Liver (tissue), 9 donors: ENCODE results near the gene CTXND1. TPM values are rescaled to one million over a fixed set of nuclear protein-coding genes. Genes with fewer than 3 reads are reported as not detected.
A peak's percentile ranks its signal among the peaks of the same experiment; 100 is the strongest.

Experiments
- DNase-seq: peaks from one replicate; pipeline ENCODE4 v3.0.0-alpha.2; 2017; ENCODE audit warnings: low spot score
- H3K27ac ChIP-seq, 2 donors: one replicate each; pipeline ENCODE4 v1.7.0; 2013; ENCODE audit warnings: inconsistent platforms in 2 of 2, low read length in 2 of 2, control low read depth in 1 of 2, low read depth in 1 of 2, mild to moderate bottlenecking in 1 of 2
- H3K27me3 ChIP-seq, 4 donors: one replicate each; pipeline versions ENCODE4 v1.6.1 to v1.7.0; 2013; ENCODE audit warnings: low read length in 3 of 4, inconsistent platforms in 1 of 4, mild to moderate bottlenecking in 1 of 4, moderate library complexity in 1 of 4; ENCODE audit not compliant: control insufficient read depth in 4 of 4, insufficient read depth in 4 of 4
- H3K36me3 ChIP-seq, 4 donors: one replicate each; pipeline versions ENCODE4 v1.6.1 to v1.7.0; 2013; ENCODE audit warnings: low read length in 3 of 4, mild to moderate bottlenecking in 3 of 4, low read depth in 1 of 4, moderate library complexity in 1 of 4; ENCODE audit not compliant: control insufficient read depth in 4 of 4, insufficient read depth in 3 of 4
- H3K4me1 ChIP-seq, 4 donors: one replicate each; pipeline versions ENCODE4 v1.6.1 to v1.7.0; 2013; ENCODE audit warnings: low read length in 3 of 4, mild to moderate bottlenecking in 3 of 4, moderate library complexity in 1 of 4; ENCODE audit not compliant: control insufficient read depth in 4 of 4, insufficient read depth in 4 of 4
- H3K4me3 ChIP-seq, 3 donors: one replicate each; pipeline versions ENCODE4 v1.6.1 to v1.7.0; 2013; ENCODE audit warnings: low read length in 3 of 3, control low read depth in 1 of 3, low read depth in 1 of 3, mild to moderate bottlenecking in 1 of 3
- H3K9ac ChIP-seq, 2 donors: one replicate each; pipeline ENCODE4 v1.7.0; 2013; ENCODE audit warnings: low read length in 2 of 2, mild to moderate bottlenecking in 2 of 2, moderate library complexity in 2 of 2, control low read depth in 1 of 2, low read depth in 1 of 2
- H3K9me3 ChIP-seq, 4 donors: one replicate each; pipeline versions ENCODE4 v1.6.1 to v1.7.0; 2013; ENCODE audit warnings: low read length in 3 of 4; ENCODE audit not compliant: control insufficient read depth in 4 of 4
- EGR1 ChIP-seq, 2 donors: IDR thresholded peaks; 2 replicates each; pipeline ENCODE4 v1.6.1; 2016 to 2018; ENCODE audit warnings: antibody characterized with exemption in 2 of 2, low read depth in 2 of 2
- FOXA1 ChIP-seq: IDR thresholded peaks from 2 replicates; pipeline ENCODE4 v1.6.1; 2016; ENCODE audit warnings: antibody characterized with exemption
- FOXA2 ChIP-seq: IDR thresholded peaks from 2 replicates; pipeline ENCODE4 v1.6.1; 2016; ENCODE audit warnings: antibody characterized with exemption
- GABPA ChIP-seq, 2 donors: IDR thresholded peaks in 1 of 2; conservative IDR thresholded peaks in 1 of 2; 2 replicates each; pipeline ENCODE4 v1.6.1; 2016; ENCODE audit warnings: antibody characterized with exemption in 2 of 2, mild to moderate bottlenecking in 1 of 2, moderate library complexity in 1 of 2
- HNF4A ChIP-seq, 2 donors: conservative IDR thresholded peaks; 2 replicates each; pipeline ENCODE4 v1.6.1; 2016; ENCODE audit warnings: antibody characterized with exemption in 2 of 2, mild to moderate bottlenecking in 2 of 2
- HNF4G ChIP-seq: IDR thresholded peaks from 2 replicates; pipeline ENCODE4 v1.6.1; 2016; ENCODE audit warnings: antibody characterized with exemption
- JUND ChIP-seq, 2 donors: IDR thresholded peaks; 2 replicates each; pipeline ENCODE4 v1.6.1; 2016; ENCODE audit warnings: antibody characterized with exemption in 2 of 2
- NR2F2 ChIP-seq: IDR thresholded peaks from 2 replicates; pipeline ENCODE4 v1.6.1; 2016; ENCODE audit warnings: antibody characterized with exemption
- RAD21 ChIP-seq, 2 donors: IDR thresholded peaks; 2 replicates each; pipeline ENCODE4 v1.6.1; 2016; ENCODE audit warnings: antibody characterized with exemption in 2 of 2, mild to moderate bottlenecking in 2 of 2
- RXRA ChIP-seq, 2 donors: IDR thresholded peaks; 2 replicates each; pipeline ENCODE4 v1.6.1; 2017 to 2018; ENCODE audit warnings: antibody characterized with exemption in 2 of 2, mild to moderate bottlenecking in 1 of 2
- SP1 ChIP-seq: IDR thresholded peaks from 2 replicates; pipeline ENCODE4 v1.6.1; 2018; ENCODE audit warnings: antibody characterized with exemption, mild to moderate bottlenecking
- TAF1 ChIP-seq: conservative IDR thresholded peaks from 2 replicates; pipeline ENCODE4 v1.6.1; 2016; ENCODE audit warnings: antibody characterized with exemption, mild to moderate bottlenecking
- YY1 ChIP-seq: IDR thresholded peaks from 2 replicates; pipeline ENCODE4 v1.6.1; 2016; ENCODE audit warnings: antibody characterized with exemption, mild to moderate bottlenecking
- WGBS: extraction: QIAGEN DNeasy Blood & Tissue Kit; methylation state at CpG from one replicate; pipeline ENCODE4 v1.1.7; 2013; 5-methylcytosine and 5-hydroxymethylcytosine counted together
- polyA plus RNA-seq, 2 donors: library from polyadenylated mRNA; stranded (reverse) in 1 of 2; unstranded in 1 of 2; fragments of 200-250 nt in 1 of 2; fragments of >200 nt in 1 of 2; fragmentation: Nextera tagmentation in 1 of 2; extraction: Ambion mirVana in 1 of 2; gene quantifications; one replicate each; pipeline versions ENCODE4 v1.2.1 to v1.2.3, GENCODE V29; 2013 to 2015
- total RNA-seq, 2 donors: library from RNA; depleted of rRNA; stranded (reverse); fragments of >200 nt; gene quantifications; one replicate each; pipeline ENCODE4 v1.2.3, GENCODE V29; 2014
- TF ChIP-seq, protein P1 (sequence below): IDR thresholded peaks from 2 replicates; pipeline ENCODE4 v1.6.1; 2016; ENCODE audit warnings: antibody characterized with exemption
- TF ChIP-seq, protein P2 (sequence below): IDR thresholded peaks from 2 replicates; pipeline ENCODE4 v1.6.1; 2016; ENCODE audit warnings: antibody characterized with exemption
- TF ChIP-seq, protein P3 (sequence below): fragments of 150-350 bp; IDR thresholded peaks from 2 replicates; pipeline ENCODE4 v1.5.1; 2017; ENCODE audit warnings: improper control_type of control experiment, low read depth, low read length; ENCODE audit not compliant: missing input control
- TF ChIP-seq, protein P4 (sequence below): IDR thresholded peaks from 2 replicates; pipeline ENCODE4 v1.6.1; 2016; ENCODE audit warnings: antibody characterized with exemption, mild to moderate bottlenecking
- TF ChIP-seq, protein P5 (sequence below): IDR thresholded peaks from 2 replicates; pipeline ENCODE4 v1.6.1; 2016; ENCODE audit warnings: antibody characterized with exemption
- donor health status: healthy.
- donor health status: healthy.
- donor health status: healthy.
- donor health status: healthy.
- donor health status: healthy.

The CTXND1 gene
- total and polyA plus RNA-seq, 4 donors = 2.9 to 4.1 (median 3.1) TPM

DNA sequence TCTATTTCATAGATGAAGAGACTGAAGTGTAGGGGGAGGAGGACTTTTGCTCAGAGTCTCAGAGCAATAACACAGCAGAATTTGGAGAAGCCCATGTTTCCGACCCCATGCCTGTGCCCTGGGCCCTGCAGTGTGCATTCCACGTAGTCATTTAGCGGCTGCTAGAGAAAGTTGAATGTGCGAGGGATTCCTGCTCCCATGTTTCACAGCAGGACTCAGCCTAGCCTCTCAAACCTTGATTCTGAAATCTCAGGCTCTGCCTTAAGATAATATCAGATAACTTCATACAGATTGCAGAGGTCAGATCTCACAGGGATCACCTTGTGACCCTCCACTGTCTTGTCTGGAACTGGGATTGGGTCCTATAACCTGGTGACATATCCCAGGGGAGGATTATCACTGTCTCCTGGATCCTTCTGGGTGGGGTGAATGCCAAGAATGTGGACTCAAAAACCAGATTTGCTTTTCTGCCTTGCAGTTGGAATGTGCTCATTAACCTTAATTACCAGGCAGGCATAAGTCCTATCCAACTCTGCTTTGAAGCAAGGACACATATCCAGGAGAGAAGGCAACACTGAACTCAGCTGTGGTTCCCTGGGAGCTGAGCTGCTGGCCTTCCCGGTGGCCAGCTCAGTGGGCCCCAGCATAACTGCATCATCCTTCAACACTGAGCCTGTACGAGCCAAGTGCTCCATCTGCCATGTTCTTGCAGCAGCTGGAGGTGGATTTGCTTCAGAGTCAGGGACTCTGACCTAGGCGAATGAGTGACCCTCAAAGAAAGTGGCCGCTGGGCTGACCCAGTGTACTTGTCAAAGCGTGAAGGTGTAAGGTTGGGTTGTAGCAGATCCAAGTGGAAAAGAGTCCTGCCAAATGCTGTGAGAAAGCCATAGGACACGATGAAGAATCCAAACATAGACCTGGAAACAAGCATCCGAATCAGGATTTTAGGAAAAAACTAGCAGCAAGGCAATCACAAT lies 43.0 kb downstream of the CTXND1 start:
- peaks cover 21 to 65% (median 59%) of the 10 kb centered on the region in 4 donors for H3K4me1 ChIP-seq
- H3K9me3 ChIP-seq = no peaks in the 10 kb centered on the region
- no peak for DNase-seq
- H3K27me3 ChIP-seq = no peaks in the 10 kb centered on the region
- WGBS = 64% methylated on average over 11 of the region's 11 CpGs
- H3K27ac ChIP-seq = peak overlapping the region; percentile 55 to 75
- TF ChIP-seq YY1 (no peak), SP1 (peak; percentile 9), EGR1 (IDR thresholded peaks at IDR 0.05; ENCODE audit: low read depth in 2 of 2) (no peak), NR2F2 (no peak), JUND (IDR thresholded peaks at IDR 0.05) (no peak), HNF4G (no peak), FOXA1 (no peak), HNF4A (conservative IDR thresholded peaks at IDR 0.05) (peak; percentile 9 to 40), GABPA (IDR thresholded peaks at IDR 0.05 in 1 of 2, conservative IDR thresholded peaks at IDR 0.05 in 1 of 2) (no peak)
- TF ChIP-seq, protein P1, sequence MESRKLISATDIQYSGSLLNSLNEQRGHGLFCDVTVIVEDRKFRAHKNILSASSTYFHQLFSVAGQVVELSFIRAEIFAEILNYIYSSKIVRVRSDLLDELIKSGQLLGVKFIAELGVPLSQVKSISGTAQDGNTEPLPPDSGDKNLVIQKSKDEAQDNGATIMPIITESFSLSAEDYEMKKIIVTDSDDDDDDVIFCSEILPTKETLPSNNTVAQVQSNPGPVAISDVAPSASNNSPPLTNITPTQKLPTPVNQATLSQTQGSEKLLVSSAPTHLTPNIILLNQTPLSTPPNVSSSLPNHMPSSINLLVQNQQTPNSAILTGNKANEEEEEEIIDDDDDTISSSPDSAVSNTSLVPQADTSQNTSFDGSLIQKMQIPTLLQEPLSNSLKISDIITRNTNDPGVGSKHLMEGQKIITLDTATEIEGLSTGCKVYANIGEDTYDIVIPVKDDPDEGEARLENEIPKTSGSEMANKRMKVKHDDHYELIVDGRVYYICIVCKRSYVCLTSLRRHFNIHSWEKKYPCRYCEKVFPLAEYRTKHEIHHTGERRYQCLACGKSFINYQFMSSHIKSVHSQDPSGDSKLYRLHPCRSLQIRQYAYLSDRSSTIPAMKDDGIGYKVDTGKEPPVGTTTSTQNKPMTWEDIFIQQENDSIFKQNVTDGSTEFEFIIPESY = no peak
- no peak overlapping the region for H3K4me3 ChIP-seq
- H3K9ac ChIP-seq = no peak overlapping the region
- H3K36me3 ChIP-seq = no peaks in the 10 kb centered on the region

DNA sequence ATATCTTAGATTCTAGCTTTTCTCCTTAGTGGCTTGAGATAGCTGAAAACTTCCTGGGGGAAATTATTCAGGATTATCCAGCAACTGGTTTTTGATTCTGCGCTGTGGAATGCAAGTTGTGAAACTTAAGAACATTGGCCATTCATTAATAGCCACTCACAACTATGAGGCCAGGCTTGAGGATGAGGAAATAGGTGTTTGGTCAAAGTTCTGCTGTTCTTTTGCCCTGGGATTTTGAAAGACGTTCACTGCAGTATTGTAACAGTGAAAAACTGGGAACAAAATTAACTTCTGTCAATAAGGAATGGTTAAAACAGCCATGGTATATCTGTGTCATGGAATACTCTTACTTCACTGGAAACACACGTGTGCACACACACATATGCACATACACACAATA lies 44.1 kb downstream of the CTXND1 start:
- Histone ChIP-seq H3K9ac (no peak overlapping the region), H3K36me3 (peaks cover 0 to 5% (median 2%) of the 10 kb centered on the region in 4 donors), H3K27ac (peak overlapping the region; percentile 49 to 62), H3K9me3 (no peaks in the 10 kb centered on the region), H3K4me1 (peaks cover 21 to 65% (median 59%) of the 10 kb centered on the region in 4 donors), H3K27me3 (no peaks in the 10 kb centered on the region), H3K4me3 (no peak overlapping the region)
- TF ChIP-seq FOXA2 = peak; percentile 93
- TF ChIP-seq YY1 = peak; percentile 86
- peak; percentile 95 for TF ChIP-seq SP1
- TF ChIP-seq, protein P2, sequence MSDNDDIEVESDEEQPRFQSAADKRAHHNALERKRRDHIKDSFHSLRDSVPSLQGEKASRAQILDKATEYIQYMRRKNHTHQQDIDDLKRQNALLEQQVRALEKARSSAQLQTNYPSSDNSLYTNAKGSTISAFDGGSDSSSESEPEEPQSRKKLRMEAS = peak; percentile 83
- peak; percentile 47 to 57 for TF ChIP-seq RAD21 (IDR thresholded peaks at IDR 0.05)
- TF ChIP-seq EGR1 (IDR thresholded peaks at IDR 0.05; ENCODE audit: low read depth in 2 of 2) = peak; percentile 21 to 84
- peak; percentile 71 for TF ChIP-seq NR2F2
- TF ChIP-seq, protein P1 = peak; percentile 87
- TF ChIP-seq, protein P3, sequence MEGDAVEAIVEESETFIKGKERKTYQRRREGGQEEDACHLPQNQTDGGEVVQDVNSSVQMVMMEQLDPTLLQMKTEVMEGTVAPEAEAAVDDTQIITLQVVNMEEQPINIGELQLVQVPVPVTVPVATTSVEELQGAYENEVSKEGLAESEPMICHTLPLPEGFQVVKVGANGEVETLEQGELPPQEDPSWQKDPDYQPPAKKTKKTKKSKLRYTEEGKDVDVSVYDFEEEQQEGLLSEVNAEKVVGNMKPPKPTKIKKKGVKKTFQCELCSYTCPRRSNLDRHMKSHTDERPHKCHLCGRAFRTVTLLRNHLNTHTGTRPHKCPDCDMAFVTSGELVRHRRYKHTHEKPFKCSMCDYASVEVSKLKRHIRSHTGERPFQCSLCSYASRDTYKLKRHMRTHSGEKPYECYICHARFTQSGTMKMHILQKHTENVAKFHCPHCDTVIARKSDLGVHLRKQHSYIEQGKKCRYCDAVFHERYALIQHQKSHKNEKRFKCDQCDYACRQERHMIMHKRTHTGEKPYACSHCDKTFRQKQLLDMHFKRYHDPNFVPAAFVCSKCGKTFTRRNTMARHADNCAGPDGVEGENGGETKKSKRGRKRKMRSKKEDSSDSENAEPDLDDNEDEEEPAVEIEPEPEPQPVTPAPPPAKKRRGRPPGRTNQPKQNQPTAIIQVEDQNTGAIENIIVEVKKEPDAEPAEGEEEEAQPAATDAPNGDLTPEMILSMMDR = no peak
- TF ChIP-seq RXRA (IDR thresholded peaks at IDR 0.05) = peak; percentile 89 to 93
- TF ChIP-seq, protein P4, sequence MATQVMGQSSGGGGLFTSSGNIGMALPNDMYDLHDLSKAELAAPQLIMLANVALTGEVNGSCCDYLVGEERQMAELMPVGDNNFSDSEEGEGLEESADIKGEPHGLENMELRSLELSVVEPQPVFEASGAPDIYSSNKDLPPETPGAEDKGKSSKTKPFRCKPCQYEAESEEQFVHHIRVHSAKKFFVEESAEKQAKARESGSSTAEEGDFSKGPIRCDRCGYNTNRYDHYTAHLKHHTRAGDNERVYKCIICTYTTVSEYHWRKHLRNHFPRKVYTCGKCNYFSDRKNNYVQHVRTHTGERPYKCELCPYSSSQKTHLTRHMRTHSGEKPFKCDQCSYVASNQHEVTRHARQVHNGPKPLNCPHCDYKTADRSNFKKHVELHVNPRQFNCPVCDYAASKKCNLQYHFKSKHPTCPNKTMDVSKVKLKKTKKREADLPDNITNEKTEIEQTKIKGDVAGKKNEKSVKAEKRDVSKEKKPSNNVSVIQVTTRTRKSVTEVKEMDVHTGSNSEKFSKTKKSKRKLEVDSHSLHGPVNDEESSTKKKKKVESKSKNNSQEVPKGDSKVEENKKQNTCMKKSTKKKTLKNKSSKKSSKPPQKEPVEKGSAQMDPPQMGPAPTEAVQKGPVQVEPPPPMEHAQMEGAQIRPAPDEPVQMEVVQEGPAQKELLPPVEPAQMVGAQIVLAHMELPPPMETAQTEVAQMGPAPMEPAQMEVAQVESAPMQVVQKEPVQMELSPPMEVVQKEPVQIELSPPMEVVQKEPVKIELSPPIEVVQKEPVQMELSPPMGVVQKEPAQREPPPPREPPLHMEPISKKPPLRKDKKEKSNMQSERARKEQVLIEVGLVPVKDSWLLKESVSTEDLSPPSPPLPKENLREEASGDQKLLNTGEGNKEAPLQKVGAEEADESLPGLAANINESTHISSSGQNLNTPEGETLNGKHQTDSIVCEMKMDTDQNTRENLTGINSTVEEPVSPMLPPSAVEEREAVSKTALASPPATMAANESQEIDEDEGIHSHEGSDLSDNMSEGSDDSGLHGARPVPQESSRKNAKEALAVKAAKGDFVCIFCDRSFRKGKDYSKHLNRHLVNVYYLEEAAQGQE = peak; percentile 85
- TF ChIP-seq GABPA (IDR thresholded peaks at IDR 0.05 in 1 of 2, conservative IDR thresholded peaks at IDR 0.05 in 1 of 2) = peak in 1 of 2 donors; percentile 57
- TF ChIP-seq HNF4G = peak; percentile 91
- TF ChIP-seq TAF1 = no peak
- peak; percentile 83 to 89 for TF ChIP-seq JUND (IDR thresholded peaks at IDR 0.05)
- peak; percentile 99 for TF ChIP-seq HNF4A (conservative IDR thresholded peaks at IDR 0.05)
- TF ChIP-seq FOXA1 = peak; percentile 93
- TF ChIP-seq, protein P5, sequence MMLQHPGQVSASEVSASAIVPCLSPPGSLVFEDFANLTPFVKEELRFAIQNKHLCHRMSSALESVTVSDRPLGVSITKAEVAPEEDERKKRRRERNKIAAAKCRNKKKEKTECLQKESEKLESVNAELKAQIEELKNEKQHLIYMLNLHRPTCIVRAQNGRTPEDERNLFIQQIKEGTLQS = peak; percentile 70
- 22% methylated on average over 3 of the region's 3 CpGs for WGBS
- DNase-seq = no peak
